Lung (tissue), 12 donors: Measurements from ENCODE around the gene KRTAP5-2. TPM values are rescaled to one million over a fixed set of nuclear protein-coding genes. Genes with fewer than 3 reads are reported as not detected.

ENCODE experiments used
- ATAC-seq: fragments of 200-7000 bp; cut with Tn5 transposase; one replicate; pipeline ENCODE4 v1.9.1; 2020; ENCODE audit warnings: moderate number of reproducible peaks; ENCODE audit not compliant: insufficient read depth, low FRiP score
- DNase-seq, 3 donors: peaks; one replicate each; pipeline ENCODE4 v3.0.0-alpha.2; 2013 to 2017
- H3K27ac ChIP-seq, 2 donors: one replicate each; pipeline ENCODE4 v1.5.1; 2013; ENCODE audit warnings: mild to moderate bottlenecking in 2 of 2, moderate library complexity in 2 of 2, control low read depth in 1 of 2, inconsistent platforms in 1 of 2, low read depth in 1 of 2, low read length in 1 of 2
- H3K27me3 ChIP-seq, 3 donors: one replicate each; pipeline ENCODE4 v1.5.1; 2013; ENCODE audit warnings: low read length in 2 of 3; ENCODE audit not compliant: control insufficient read depth in 3 of 3, insufficient read depth in 3 of 3
- H3K36me3 ChIP-seq, 4 donors: one replicate each; pipeline ENCODE4 v1.5.1; 2013; ENCODE audit warnings: low read length in 4 of 4, mild to moderate bottlenecking in 1 of 4, moderate library complexity in 1 of 4; ENCODE audit not compliant: control insufficient read depth in 4 of 4, insufficient read depth in 4 of 4
- H3K4me1 ChIP-seq, 5 donors: one replicate each; pipeline ENCODE4 v1.5.1; 2013; ENCODE audit warnings: low read length in 5 of 5, mild to moderate bottlenecking in 2 of 5, moderate library complexity in 1 of 5; ENCODE audit not compliant: control insufficient read depth in 5 of 5, insufficient read depth in 5 of 5
- H3K4me3 ChIP-seq: one replicate; pipeline ENCODE4 v1.5.1; 2013; ENCODE audit warnings: mild to moderate bottlenecking, control low read depth, moderate library complexity
- H3K9ac ChIP-seq, 2 donors: one replicate each; pipeline ENCODE4 v1.5.1; 2013; ENCODE audit warnings: low read length in 2 of 2, control low read depth in 1 of 2; ENCODE audit not compliant: insufficient read depth in 1 of 2
- H3K9me3 ChIP-seq, 4 donors: one replicate each; pipeline ENCODE4 v1.5.1; 2013; ENCODE audit warnings: low read length in 3 of 4, mild to moderate bottlenecking in 1 of 4, moderate library complexity in 1 of 4; ENCODE audit not compliant: control insufficient read depth in 4 of 4, insufficient read depth in 3 of 4
- WGBS, 2 donors: extraction: QIAGEN DNeasy Blood & Tissue Kit; methylation state at CpG; one replicate each; pipeline ENCODE4 v1.1.7; 2013; 5-methylcytosine and 5-hydroxymethylcytosine counted together
- polyA plus RNA-seq, 2 donors: library from polyadenylated mRNA; stranded (reverse); fragments of 200-250 nt; gene quantifications; one replicate each; pipeline ENCODE4 v1.2.1, GENCODE V29; 2013
- total RNA-seq, 2 donors: library from RNA; depleted of rRNA in 1 of 2; stranded (reverse); fragments of >200 nt in 1 of 2; gene quantifications; one replicate each; pipeline ENCODE4 v1.2.1, GENCODE V29; 2014 to 2021
- TF ChIP-seq, protein P1 (sequence below): IDR thresholded peaks from 2 replicates; pipeline ENCODE4 v1.5.1; 2012; ENCODE audit warnings: mild to moderate bottlenecking; ENCODE audit errors: control extremely low read depth, extremely low read depth
- donor health status: control.
- donor health status: control.
- donor health status: Bipolar disorder and iron deficiency.
- donor health status: healthy.
- donor health status: DM: yes; HTN: yes; CAD: no.

KRTAP5-2 gene
- total and polyA plus RNA-seq, 4 donors = 0.12 TPM; not detected in 3

DNA sequence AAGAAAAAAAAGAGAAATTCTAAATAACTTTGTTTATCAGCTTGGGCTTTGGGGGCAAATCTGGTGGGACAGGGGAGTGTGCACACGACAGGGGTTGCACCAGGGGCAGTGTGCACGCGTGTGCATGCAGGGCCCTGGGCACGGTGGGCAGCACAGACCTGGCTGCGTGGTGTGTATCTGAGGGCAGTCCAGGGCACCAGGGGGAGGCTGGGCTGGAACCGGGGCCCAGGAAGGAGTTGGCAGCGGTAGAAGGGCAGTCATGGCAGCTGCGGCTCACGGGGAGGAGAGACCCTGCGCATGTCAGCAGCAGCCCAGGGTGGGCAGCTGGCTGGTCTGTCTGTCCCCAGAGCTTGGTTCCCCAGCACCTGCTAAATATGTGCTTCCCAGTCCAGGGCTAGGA lies 35.8 kb upstream of the KRTAP5-2 start:
- ATAC-seq (no peak), DNase-seq (no peak)
- Histone ChIP-seq H3K4me1 (peaks cover 0 to 6% (median 0%) of the 10 kb centered on the region in 5 donors), H3K27ac (no peak overlapping the region), H3K27me3 (peaks cover 0 to 17% (median 2%) of the 10 kb centered on the region in 3 donors), H3K9me3 (no peaks in the 10 kb centered on the region), H3K36me3 (no peaks in the 10 kb centered on the region), H3K4me3 (no peak overlapping the region), H3K9ac (no peak overlapping the region)
- TF ChIP-seq, protein P1, sequence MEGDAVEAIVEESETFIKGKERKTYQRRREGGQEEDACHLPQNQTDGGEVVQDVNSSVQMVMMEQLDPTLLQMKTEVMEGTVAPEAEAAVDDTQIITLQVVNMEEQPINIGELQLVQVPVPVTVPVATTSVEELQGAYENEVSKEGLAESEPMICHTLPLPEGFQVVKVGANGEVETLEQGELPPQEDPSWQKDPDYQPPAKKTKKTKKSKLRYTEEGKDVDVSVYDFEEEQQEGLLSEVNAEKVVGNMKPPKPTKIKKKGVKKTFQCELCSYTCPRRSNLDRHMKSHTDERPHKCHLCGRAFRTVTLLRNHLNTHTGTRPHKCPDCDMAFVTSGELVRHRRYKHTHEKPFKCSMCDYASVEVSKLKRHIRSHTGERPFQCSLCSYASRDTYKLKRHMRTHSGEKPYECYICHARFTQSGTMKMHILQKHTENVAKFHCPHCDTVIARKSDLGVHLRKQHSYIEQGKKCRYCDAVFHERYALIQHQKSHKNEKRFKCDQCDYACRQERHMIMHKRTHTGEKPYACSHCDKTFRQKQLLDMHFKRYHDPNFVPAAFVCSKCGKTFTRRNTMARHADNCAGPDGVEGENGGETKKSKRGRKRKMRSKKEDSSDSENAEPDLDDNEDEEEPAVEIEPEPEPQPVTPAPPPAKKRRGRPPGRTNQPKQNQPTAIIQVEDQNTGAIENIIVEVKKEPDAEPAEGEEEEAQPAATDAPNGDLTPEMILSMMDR = no peak
- WGBS, 2 donors = 88 to 93% methylated on average over 10 of the region's 10 CpGs

DNA sequence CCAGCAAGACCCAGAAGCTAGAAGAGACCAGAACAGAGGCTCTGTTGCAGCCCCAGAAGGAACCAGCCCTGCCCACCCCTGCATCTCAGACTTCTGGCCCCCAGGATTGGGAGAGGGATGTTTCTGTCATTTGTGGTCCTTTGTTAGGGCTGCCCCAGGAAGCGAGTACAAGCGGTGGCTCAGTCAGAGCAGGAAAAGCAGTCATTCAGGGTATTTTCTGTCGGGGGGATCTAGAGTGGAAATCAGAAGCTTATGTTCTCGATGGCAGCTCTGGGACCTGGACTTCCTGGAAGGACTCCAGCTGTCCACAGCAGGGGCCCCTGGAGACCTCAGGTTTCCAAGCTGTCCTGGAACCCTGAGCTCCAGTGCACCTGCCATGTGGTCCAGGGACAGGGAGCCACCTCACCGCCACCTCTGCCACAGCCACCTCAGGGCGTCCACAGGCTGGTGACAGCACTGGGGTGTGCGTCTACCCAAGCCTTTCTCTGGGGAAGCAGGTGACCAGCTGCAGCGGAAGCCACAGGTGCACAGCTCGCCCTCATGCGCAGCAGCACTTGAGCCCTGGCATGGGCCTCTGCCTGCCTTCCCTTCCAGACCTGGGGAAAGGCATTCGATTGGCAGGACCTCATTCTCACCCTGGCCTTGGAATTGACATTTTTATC lies 34.1 kb upstream of the KRTAP5-2 start:
- H3K9ac ChIP-seq = no peak overlapping the region
- DNase-seq = no peak
- ATAC-seq = no peak
- TF ChIP-seq, protein P1 = no peak
- no peak overlapping the region for H3K4me3 ChIP-seq
- H3K4me1 ChIP-seq = peaks cover 0 to 6% (median 0%) of the 10 kb centered on the region in 5 donors
- H3K27me3 ChIP-seq = peaks cover 0 to 17% (median 2%) of the 10 kb centered on the region in 3 donors
- H3K36me3 ChIP-seq = no peaks in the 10 kb centered on the region
- H3K27ac ChIP-seq = no peak overlapping the region
- WGBS, 2 donors = 53 to 65% methylated on average over 11 of the region's 11 CpGs
- H3K9me3 ChIP-seq = no peaks in the 10 kb centered on the region

DNA sequence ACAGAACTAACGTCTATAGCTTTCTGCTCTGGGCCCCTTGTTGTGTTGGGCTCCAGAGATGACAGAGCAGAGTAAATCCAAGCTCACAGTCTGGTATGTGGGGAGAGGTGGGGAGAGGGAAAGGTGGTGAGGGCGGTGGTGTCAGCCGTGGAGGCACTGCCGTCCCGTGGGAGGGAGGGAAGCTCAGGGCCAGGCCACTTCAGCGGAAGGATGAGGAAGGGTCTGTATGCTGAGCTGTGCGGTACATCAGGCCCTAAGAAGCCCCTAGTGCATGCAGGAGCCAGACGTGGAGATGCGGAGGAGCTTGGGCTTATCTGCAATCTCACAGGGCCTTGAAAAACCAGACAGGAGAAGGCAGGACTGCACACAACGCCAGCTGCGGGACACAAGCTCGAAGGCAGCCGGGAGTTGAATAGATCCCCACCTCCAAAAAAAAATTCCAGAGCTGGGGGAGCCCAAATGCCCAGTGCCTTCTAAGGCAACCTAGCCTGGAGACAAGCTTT lies 33.0 kb upstream of the KRTAP5-2 start:
- H3K27ac ChIP-seq = no peak overlapping the region
- peaks cover 0 to 17% (median 2%) of the 10 kb centered on the region in 3 donors for H3K27me3 ChIP-seq
- no peak overlapping the region for H3K9ac ChIP-seq
- no peak overlapping the region for H3K4me3 ChIP-seq
- DNase-seq (no peak), ATAC-seq (no peak)
- peaks cover 0 to 6% (median 0%) of the 10 kb centered on the region in 5 donors for H3K4me1 ChIP-seq
- WGBS, 2 donors = 74 to 81% methylated on average over 13 of the region's 13 CpGs
- no peaks in the 10 kb centered on the region for H3K36me3 ChIP-seq
- H3K9me3 ChIP-seq = no peaks in the 10 kb centered on the region
- TF ChIP-seq, protein P1 = no peak
